HG02852 (cell line): ENCODE data around the gene HEPHL1.
"Not testable (repeated sequence)": the region's sequence is repeated elsewhere in the genome, so short reads cannot be mapped to it uniquely, and the experiment has no call there.

Experiments used
- ATAC-seq: cut with Tn5 transposase; IDR thresholded peaks from one replicate; pipeline ENCODE4 v1.9.1; 2021; ENCODE audit warnings: mild to moderate bottlenecking, moderate library complexity; ENCODE audit not compliant: unreplicated experiment

Gene HEPHL1

GRCh38 chr11:94020777-94021481 is at the start of gene HEPHL1:
Gene HEPHL1 (plus strand): TSS chr11:94021354. CDS start chr11:94021369, 15 bp downstream.
- no peak for ATAC-seq

- no peak for ATAC-seq
Observed at GRCh38 chr11:93972790-93973189, 48.4 kb upstream of the HEPHL1 start.

GRCh38 chr11:93973322-93974051 is 47.7 kb upstream of the HEPHL1 start:
- ATAC-seq: not testable (repeated sequence)

GRCh38 chr11:93974759-93975158 is 46.4 kb upstream of the HEPHL1 start:
- no peak for ATAC-seq

GRCh38 chr11:93976577-93977254 is 44.4 kb upstream of the HEPHL1 start:
- ATAC-seq: not testable (repeated sequence)

GRCh38 chr11:93983542-93984195 is 37.5 kb upstream of the HEPHL1 start:
- ATAC-seq: no peak

- ATAC-seq: no peak
Observed at GRCh38 chr11:93984196-93984567, 37.0 kb upstream of the HEPHL1 start.

- no peak for ATAC-seq
Observed at GRCh38 chr11:93984936-93985335, 36.2 kb upstream of the HEPHL1 start.

GRCh38 chr11:93986716-93987115 is 34.4 kb upstream of the HEPHL1 start:
- no peak for ATAC-seq

GRCh38 chr11:93988455-93988854 is 32.7 kb upstream of the HEPHL1 start:
- ATAC-seq: no peak

- ATAC-seq: no peak
Observed at GRCh38 chr11:93988912-93989311, 32.2 kb upstream of the HEPHL1 start.

GRCh38 chr11:93993747-93994146 is 27.4 kb upstream of the HEPHL1 start:
- ATAC-seq: no peak

- ATAC-seq: no peak
Observed at GRCh38 chr11:93997741-93998140, 23.4 kb upstream of the HEPHL1 start.

- no peak for ATAC-seq
Observed at GRCh38 chr11:94000659-94001058, 20.5 kb upstream of the HEPHL1 start.

GRCh38 chr11:94002226-94002625 is 18.9 kb upstream of the HEPHL1 start:
- no peak for ATAC-seq

- no peak for ATAC-seq
Observed at GRCh38 chr11:94007426-94007825, 13.7 kb upstream of the HEPHL1 start.

- ATAC-seq: no peak
Observed at GRCh38 chr11:94007906-94008305, 13.2 kb upstream of the HEPHL1 start.

GRCh38 chr11:94010136-94010535 is 11.0 kb upstream of the HEPHL1 start:
- no peak for ATAC-seq

GRCh38 chr11:94011478-94011877 is 9.7 kb upstream of the HEPHL1 start:
- no peak for ATAC-seq

- no peak for ATAC-seq
Observed at GRCh38 chr11:94017446-94017845, 3.7 kb upstream of the HEPHL1 start.

- ATAC-seq: no peak
Observed at GRCh38 chr11:94018721-94019120, 2.4 kb upstream of the HEPHL1 start.
